GM12892 (cell line): ENCODE measurements around the gene CLNK.

Source experiments
- POLR2A ChIP-seq: IDR thresholded peaks from 2 replicates; pipeline ENCODE4 v1.6.1; 2011; ENCODE audit warnings: low read depth, low read length, control low read depth
- POLR2AphosphoS5 ChIP-seq: IDR thresholded peaks from 2 replicates; pipeline ENCODE4 v1.6.1; 2011; ENCODE audit warnings: low read depth, low read length, control low read depth
- TAF1 ChIP-seq: IDR thresholded peaks from 2 replicates; pipeline ENCODE4 v1.6.1; 2011; ENCODE audit warnings: low read depth, mild to moderate bottlenecking, control low read depth, low read length, borderline replicate concordance

DNA sequence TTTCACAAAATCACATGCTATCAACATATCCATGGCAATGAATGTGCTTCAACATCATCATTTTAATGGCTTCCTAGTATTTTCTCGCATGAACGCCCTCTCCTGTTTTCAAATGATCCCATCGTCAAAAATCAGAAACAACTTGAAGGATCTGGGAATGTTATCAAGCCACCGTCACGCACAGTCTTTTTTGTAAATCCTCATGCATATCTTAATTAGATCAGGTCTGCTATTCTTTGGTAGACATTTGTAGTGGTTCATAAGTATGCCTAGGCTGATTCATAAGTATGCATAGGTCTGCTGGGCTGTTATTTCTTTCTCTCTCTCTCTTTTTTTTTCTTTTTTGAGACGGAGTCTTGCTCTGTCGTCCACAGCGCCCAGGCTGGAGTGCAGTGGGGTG, 101.6 kb downstream of the CLNK start:
- TF ChIP-seq POLR2AphosphoS5 (no peak), POLR2A (no peak), TAF1 (no peak)
